DOHH2 (cell line): Measurements from ENCODE around the gene ZSCAN10.

Source experiments
- CTCF ChIP-seq: fragments of 200-600 bp; sonication (generic); IDR thresholded peaks from one replicate; pipeline ENCODE4 v1.5.1; 2014; ENCODE audit warnings: antibody characterized with exemption, mild to moderate bottlenecking, low read depth, low read length; ENCODE audit not compliant: poor library complexity, severe bottlenecking
- EZH2phosphoT487 ChIP-seq: fragments of 200-600 bp; sonication (generic); IDR thresholded peaks from 2 replicates; pipeline ENCODE4 v1.6.1; 2017; ENCODE audit warnings: borderline replicate concordance, mild to moderate bottlenecking, antibody characterized with exemption, low read length, moderate library complexity, mixed read lengths

GRCh38 chr16:3094289-3095027, 4.6 kb downstream of the ZSCAN10 start:
- peak; percentile 80 for TF ChIP-seq CTCF
- no peak for TF ChIP-seq EZH2phosphoT487
